Smooth muscle cell (in vitro differentiated cells): ENCODE measurements around the gene MSL3. TPM values are rescaled to one million over a fixed set of nuclear protein-coding genes. Genes with fewer than 3 reads are reported as not detected.

Source experiments
- DNase-seq: peaks from one replicate; lab custom pipeline; 2025; ENCODE audit not compliant: unreplicated experiment; lab: John Stamatoyannopoulos, UW
- H2AFZ ChIP-seq: fragments of 200-600 bp; sonication (generic); 2 replicates; pipeline ENCODE4 v1.6.0; 2016; ENCODE audit warnings: antibody characterized with exemption, low read depth, mild to moderate bottlenecking
- H3F3A ChIP-seq: fragments of 200-600 bp; sonication (generic); 2 replicates; pipeline ENCODE4 v1.6.0; 2017; ENCODE audit warnings: antibody characterized with exemption, low read depth
- H3K27ac ChIP-seq: fragments of 200-600 bp; sonication (generic); 2 replicates; pipeline ENCODE4 v1.5.1; 2016; ENCODE audit warnings: low read depth, mild to moderate bottlenecking
- H3K27me3 ChIP-seq: fragments of 200-600 bp; sonication (generic); 2 replicates; pipeline ENCODE4 v1.6.1; 2016; ENCODE audit warnings: low read depth, mild to moderate bottlenecking
- H3K36me3 ChIP-seq: fragments of 200-600 bp; sonication (generic); 2 replicates; pipeline ENCODE4 v1.5.1; 2016; ENCODE audit warnings: low read depth
- H3K4me1 ChIP-seq: fragments of 200-600 bp; sonication (generic); 2 replicates; pipeline ENCODE4 v1.5.1; 2016; ENCODE audit warnings: low read depth
- H3K4me2 ChIP-seq: fragments of 200-600 bp; sonication (generic); 2 replicates; pipeline ENCODE4 v1.6.0; 2016; ENCODE audit warnings: mild to moderate bottlenecking
- H3K4me3 ChIP-seq: fragments of 200-600 bp; sonication (generic); 2 replicates; pipeline ENCODE4 v1.5.1; 2016; ENCODE audit warnings: mild to moderate bottlenecking
- H3K79me2 ChIP-seq: fragments of 200-600 bp; sonication (generic); 2 replicates; pipeline ENCODE4 v1.6.0; 2016; ENCODE audit warnings: low read depth, mild to moderate bottlenecking
- H3K9ac ChIP-seq: fragments of 200-600 bp; sonication (generic); 2 replicates; pipeline ENCODE4 v1.6.0; 2016; ENCODE audit warnings: low read depth
- H3K9me3 ChIP-seq: fragments of 200-600 bp; sonication (generic); replicated peaks from 2 replicates; pipeline ENCODE4 v1.5.1; 2016; ENCODE audit warnings: low read depth
- H4K20me1 ChIP-seq: fragments of 200-600 bp; sonication (generic); 2 replicates; pipeline ENCODE4 v1.6.0; 2016; ENCODE audit warnings: low read depth
- CTCF ChIP-seq: fragments of 200-600 bp; sonication (generic); IDR thresholded peaks from 2 replicates; pipeline ENCODE4 v1.5.1; 2017; ENCODE audit warnings: borderline replicate concordance, mild to moderate bottlenecking, antibody characterized with exemption; ENCODE audit not compliant: insufficient read depth, poor library complexity, severe bottlenecking
- WGBS: methylation state at CpG from one replicate; pipeline ENCODE4 v1.1.7; 2016; ENCODE audit warnings: low lambda C conversion rate; 5-methylcytosine and 5-hydroxymethylcytosine counted together
- polyA plus RNA-seq: library from polyadenylated mRNA; unstranded; fragments of >200 nt; fragmentation: Nextera tagmentation; extraction: Ambion mirVana; gene quantifications from 2 replicates; pipeline ENCODE4 v1.2.1, GENCODE V29; 2016
- total RNA-seq: library from RNA; depleted of rRNA; stranded (reverse); fragments of >200 nt; gene quantifications from 2 replicates; pipeline ENCODE4 v1.2.3, GENCODE V29; 2014

The MSL3 gene
- 25.4 and 48.1 TPM in 2 replicates for total RNA-seq
- 14.4 and 15.7 TPM in 2 replicates for polyA plus RNA-seq

GRCh38 chrX:11757719-11758399, at the start of gene MSL3:
Gene MSL3, plus strand, starts transcription at chrX:11758237. Its CDS starts 27 bp downstream, at chrX:11758264.
- Histone ChIP-seq H3K4me1 (peaks cover 4% of the 10 kb centered on the region), H3K79me2 (no peaks in the 10 kb centered on the region), H3K36me3 (peaks cover 4% of the 10 kb centered on the region), H3K9me3 (no peaks in the 10 kb centered on the region), H3F3A (no peaks in the 10 kb centered on the region), H3K27ac (peak within 1 kb of the TSS; percentile 90), H4K20me1 (no peaks in the 10 kb centered on the region), H3K4me3 (peak within 1 kb of the TSS; percentile 67), H3K27me3 (no peaks in the 10 kb centered on the region), H2AFZ (peak within 1 kb of the TSS; percentile 69), H3K4me2 (peak within 1 kb of the TSS; percentile 92), H3K9ac (peak within 1 kb of the TSS; percentile 85)
- peak; percentile 38 for DNase-seq
- TF ChIP-seq CTCF = no peak
- 66% methylated on average over 24 of the region's 93 CpGs for WGBS

GRCh38 chrX:11722304-11722703, 35.7 kb upstream of the MSL3 start:
- no peak for TF ChIP-seq CTCF
- Histone ChIP-seq H3K4me1 (no peaks in the 10 kb centered on the region), H3K27ac (no peak overlapping the region), H3K36me3 (no peaks in the 10 kb centered on the region), H3K9me3 (no peaks in the 10 kb centered on the region), H2AFZ (no peak overlapping the region), H3F3A (no peaks in the 10 kb centered on the region), H3K4me3 (no peak overlapping the region), H4K20me1 (no peaks in the 10 kb centered on the region), H3K4me2 (no peak overlapping the region), H3K27me3 (no peaks in the 10 kb centered on the region), H3K79me2 (no peaks in the 10 kb centered on the region), H3K9ac (no peak overlapping the region)
- no peak for DNase-seq
- 86% methylated on average over 5 of the region's 5 CpGs for WGBS

GRCh38 chrX:11724122-11725017, 33.7 kb upstream of the MSL3 start:
- Histone ChIP-seq H3K27ac (no peak overlapping the region), H3K4me3 (no peak overlapping the region), H3K4me2 (no peak overlapping the region), H2AFZ (no peak overlapping the region), H4K20me1 (no peaks in the 10 kb centered on the region), H3K9me3 (no peaks in the 10 kb centered on the region), H3K27me3 (no peaks in the 10 kb centered on the region), H3K4me1 (no peaks in the 10 kb centered on the region), H3K36me3 (no peaks in the 10 kb centered on the region), H3K9ac (no peak overlapping the region), H3K79me2 (no peaks in the 10 kb centered on the region), H3F3A (no peaks in the 10 kb centered on the region)
- no peak for DNase-seq
- peak; percentile 61 for TF ChIP-seq CTCF
- WGBS = 62% methylated on average over 7 of the region's 7 CpGs
